ENCODE measurements around the gene ALK. TPM values are rescaled to one million over a fixed set of nuclear protein-coding genes. Genes with fewer than 3 reads are reported as not detected.

ALK gene
- total and polyA plus RNA-seq, 2 experiments from 2014 or later = 0.35 TPM; not detected in 1

GRCh38 chr2:29219374-29219773 is 702.0 kb downstream of the ALK start:
- Histone ChIP-seq H4K20me1 (replicated peaks; ENCODE audit: insufficient read depth) (no peaks in the 10 kb centered on the region), H3K4me2 (no peak overlapping the region), H3F3A (replicated peaks; ENCODE audit: low read depth) (no peaks in the 10 kb centered on the region), H2AFZ (no peak overlapping the region), H3K4me1 (ENCODE audit: insufficient read depth) (no peaks in the 10 kb centered on the region), H3K27me3 (ENCODE audit: insufficient read depth) (no peaks in the 10 kb centered on the region), H3K9me2 (ENCODE audit: insufficient read depth) (no peaks in the 10 kb centered on the region), H3K36me3 (ENCODE audit: insufficient read depth) (no peaks in the 10 kb centered on the region), H3K79me2 (replicated peaks; ENCODE audit: insufficient read depth) (no peaks in the 10 kb centered on the region), H3K27ac (ENCODE audit: low read depth) (no peak overlapping the region), H3K4me3 (no peak overlapping the region)
- peaks cover 4% of the 10 kb centered on the region for H3K27me3 Mint-ChIP-seq (ENCODE audit: insufficient read depth, low read depth, poor library complexity)
- ATAC-seq = no peak
- peaks cover 11% of the 10 kb centered on the region; the same call in 2 of the 3 replicates for H3K4me1 Mint-ChIP-seq
- DNase-seq (ENCODE audit: low spot score) = no peak
- H3K9me3 Mint-ChIP-seq = no peaks in the 10 kb centered on the region
- no peaks in the 10 kb centered on the region for H3K36me3 Mint-ChIP-seq (ENCODE audit: low read depth)
- no peak overlapping the region for H3K27ac Mint-ChIP-seq
- TF ChIP-seq EZH2phosphoT487 (IDR thresholded peaks at IDR 0.05; ENCODE audit: unreplicated experiment) (no peak), ZNF331 (CRISPR knock-in tag; IDR thresholded peaks at IDR 0.05; ENCODE audit: low read depth) (no peak), REST (IDR thresholded peaks at IDR 0.05; ENCODE audit: unreplicated experiment) (no peak), ZNF114 (CRISPR knock-in tag; IDR thresholded peaks at IDR 0.05) (no peak), STAT1 (IDR thresholded peaks at IDR 0.05; ENCODE audit: unreplicated experiment) (no peak), CTCF (conservative IDR thresholded peaks at IDR 0.05; ENCODE audit: low read depth in 2 of 2) (no peak), NANOG (IDR thresholded peaks at IDR 0.05; ENCODE audit: borderline replicate concordance) (no peak), ZNF462 (CRISPR knock-in tag; IDR thresholded peaks at IDR 0.05) (no peak), CREB1 (CRISPR knock-in tag; IDR thresholded peaks at IDR 0.05; ENCODE audit: low read depth) (no peak), POLR2AphosphoS5 (IDR thresholded peaks at IDR 0.05; ENCODE audit: low read depth) (no peak), EZH2 (IDR thresholded peaks at IDR 0.05; ENCODE audit: low read depth, unreplicated experiment) (no peak), ETS1 (IDR thresholded peaks at IDR 0.05) (no peak), JUNB (IDR thresholded peaks at IDR 0.05; ENCODE audit: unreplicated experiment) (no peak)
- H3K4me3 Mint-ChIP-seq = no peak overlapping the region
